Stomach (tissue), 4 donors: ENCODE data around the gene ST6GALNAC6.

Experiments
- EP300 ChIP-seq: sonication (generic); formaldehyde crosslinking; IDR thresholded peaks from one replicate; pipeline ENCODE4 v1.6.1; 2017; ENCODE audit warnings: antibody characterized with exemption
- POLR2A ChIP-seq, 4 donors: fragments of 450-650 bp; IDR thresholded peaks; one replicate each; pipeline ENCODE4 v1.6.1; 2016; ENCODE audit warnings: antibody characterized with exemption in 4 of 4, control low read depth in 2 of 4, mild to moderate bottlenecking in 1 of 4, moderate library complexity in 1 of 4
- POLR2AphosphoS5 ChIP-seq, 3 donors: sonication (generic); formaldehyde crosslinking; IDR thresholded peaks; one replicate each; pipeline ENCODE4 v1.6.1; 2016; ENCODE audit warnings: antibody characterized with exemption in 3 of 3
- TF ChIP-seq, protein P1 (sequence below), 7 experiments: fragments of 450-650 bp in 4 of 7; fragments of 200-600 bp in 3 of 7; sonication (generic) in 3 of 7; IDR thresholded peaks; one replicate each; pipeline ENCODE4 v1.5.1; 2016 to 2019; ENCODE audit warnings: antibody characterized with exemption in 7 of 7, control low read depth in 2 of 7, mild to moderate bottlenecking in 1 of 7

DNA sequence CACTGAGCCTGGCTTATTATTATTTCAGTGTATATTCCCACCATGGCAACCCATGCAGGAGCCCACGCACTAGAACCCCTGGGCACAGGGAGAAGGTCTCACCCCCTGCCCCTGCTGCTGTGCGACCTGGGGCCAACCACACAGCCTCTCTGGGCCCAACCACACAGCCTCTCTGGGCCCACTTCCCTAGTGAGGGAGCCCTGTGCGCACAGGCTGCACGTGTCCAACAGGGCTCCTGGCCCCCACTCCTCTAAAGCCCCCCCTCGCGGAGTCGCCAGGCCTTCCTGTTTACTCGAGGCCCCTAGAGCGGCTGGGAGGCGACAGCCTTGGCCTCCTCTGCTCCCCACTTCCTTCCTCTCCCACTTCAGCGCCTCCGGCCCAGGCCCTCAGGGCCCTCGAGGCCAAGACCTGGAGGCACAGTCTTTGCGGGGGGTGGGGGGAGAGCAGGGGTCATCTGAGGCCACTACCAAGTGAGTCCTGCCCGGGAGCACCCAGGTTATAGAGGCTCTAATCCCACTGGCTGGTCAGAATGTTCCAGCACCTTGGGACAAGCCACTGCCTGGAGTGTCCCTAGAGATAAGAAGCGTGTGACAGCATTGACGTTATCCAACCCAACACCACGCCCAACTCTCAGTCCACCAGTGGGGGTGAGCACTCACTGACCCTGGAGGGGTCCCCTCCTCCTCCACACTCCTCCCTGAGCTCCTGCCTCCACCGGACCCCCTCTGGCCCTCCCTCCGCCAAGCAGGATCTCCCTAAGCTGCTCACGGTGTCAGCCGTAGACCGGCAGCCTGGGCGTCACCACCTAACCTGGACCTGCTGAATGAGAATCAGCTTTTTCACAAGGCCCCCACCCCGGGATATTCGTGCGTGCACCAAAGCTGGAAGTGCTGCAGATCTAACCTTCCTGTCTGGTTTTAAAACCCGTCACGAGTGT lies 37.1 kb downstream of the ST6GALNAC6 start:
- TF ChIP-seq, protein P1, sequence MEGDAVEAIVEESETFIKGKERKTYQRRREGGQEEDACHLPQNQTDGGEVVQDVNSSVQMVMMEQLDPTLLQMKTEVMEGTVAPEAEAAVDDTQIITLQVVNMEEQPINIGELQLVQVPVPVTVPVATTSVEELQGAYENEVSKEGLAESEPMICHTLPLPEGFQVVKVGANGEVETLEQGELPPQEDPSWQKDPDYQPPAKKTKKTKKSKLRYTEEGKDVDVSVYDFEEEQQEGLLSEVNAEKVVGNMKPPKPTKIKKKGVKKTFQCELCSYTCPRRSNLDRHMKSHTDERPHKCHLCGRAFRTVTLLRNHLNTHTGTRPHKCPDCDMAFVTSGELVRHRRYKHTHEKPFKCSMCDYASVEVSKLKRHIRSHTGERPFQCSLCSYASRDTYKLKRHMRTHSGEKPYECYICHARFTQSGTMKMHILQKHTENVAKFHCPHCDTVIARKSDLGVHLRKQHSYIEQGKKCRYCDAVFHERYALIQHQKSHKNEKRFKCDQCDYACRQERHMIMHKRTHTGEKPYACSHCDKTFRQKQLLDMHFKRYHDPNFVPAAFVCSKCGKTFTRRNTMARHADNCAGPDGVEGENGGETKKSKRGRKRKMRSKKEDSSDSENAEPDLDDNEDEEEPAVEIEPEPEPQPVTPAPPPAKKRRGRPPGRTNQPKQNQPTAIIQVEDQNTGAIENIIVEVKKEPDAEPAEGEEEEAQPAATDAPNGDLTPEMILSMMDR (IDR thresholded peaks at IDR 0.05), result no peak
- no peak for TF ChIP-seq POLR2A (IDR thresholded peaks at IDR 0.05)
- no peak for TF ChIP-seq EP300
- peak in 2 of 3 donors; percentile 16 to 54 for TF ChIP-seq POLR2AphosphoS5 (IDR thresholded peaks at IDR 0.05)
